Body of pancreas (tissue), 4 donors: ENCODE results near the gene ASPDH. TPM values are rescaled to one million over a fixed set of nuclear protein-coding genes. Genes with fewer than 3 reads are reported as not detected.

ENCODE experiments used
- ATAC-seq: fragments of 150-250 bp; one replicate; pipeline ENCODE4 v1.9.1; 2016
- DNase-seq, 4 donors: peaks; one replicate each; pipeline ENCODE4 v3.0.0-alpha.2; 2019
- H3K27ac ChIP-seq, 4 donors: fragments of 200-600 bp; sonication (generic); 1 replicate in 3 of 4; 2 replicates in 1 of 4; pipeline versions ENCODE4 v1.5.1 to v1.6.1; 2016 to 2019; ENCODE audit warnings: mild to moderate bottlenecking in 1 of 4, mixed read lengths in 1 of 4, moderate library complexity in 1 of 4
- H3K27me3 ChIP-seq, 2 donors: fragments of 200-600 bp; sonication (generic); one replicate each; pipeline ENCODE4 v1.6.0; 2016; ENCODE audit warnings: mild to moderate bottlenecking in 1 of 2
- H3K36me3 ChIP-seq, 2 donors: fragments of 200-600 bp; sonication (generic); replicated peaks in 1 of 2; 2 replicates each; pipeline ENCODE4 v1.5.1; 2016; ENCODE audit warnings: low read depth in 2 of 2; ENCODE audit not compliant: insufficient read depth in 1 of 2
- H3K4me1 ChIP-seq: fragments of 200-600 bp; sonication (generic); one replicate; pipeline ENCODE4 v1.6.0; 2016
- H3K4me3 ChIP-seq, 2 donors: fragments of 200-600 bp; sonication (generic); 1 replicate in 1 of 2; 2 replicates in 1 of 2; pipeline ENCODE4 v1.5.1; 2016 to 2019
- H3K9me3 ChIP-seq, 3 donors: fragments of 200-600 bp; sonication (generic); 1 replicate in 2 of 3; 2 replicates in 1 of 3; pipeline ENCODE4 v1.5.1; 2016
- POLR2A ChIP-seq, 3 donors: fragments of 450-650 bp; IDR thresholded peaks; one replicate each; pipeline ENCODE4 v1.6.1; 2016; ENCODE audit warnings: antibody characterized with exemption in 3 of 3, mild to moderate bottlenecking in 2 of 3
- WGBS, 2 donors: methylation state at CpG; one replicate each; pipeline ENCODE4 v1.1.5; 2017; 5-methylcytosine and 5-hydroxymethylcytosine counted together
- intact Hi-C: fragments of 100-400 bp; cut with DNase I; formaldehyde crosslinking; loops from one replicate; pipeline ENCODE4 v1.15.1; 2023
- total RNA-seq, 2 donors: library from RNA; depleted of rRNA; stranded (reverse); fragments of >200 nt; gene quantifications; one replicate each; pipeline ENCODE4 v1.1.0, GENCODE V29; 2016
- TF ChIP-seq, protein P1 (sequence below), 7 experiments: fragments of 450-650 bp in 4 of 7; fragments of 200-600 bp in 3 of 7; sonication (generic) in 3 of 7; IDR thresholded peaks; one replicate each; pipeline ENCODE4 v1.5.1; 2016 to 2019; ENCODE audit warnings: antibody characterized with exemption in 7 of 7

ASPDH gene
- total RNA-seq, 2 donors from 2014 or later, result not detected

DNA sequence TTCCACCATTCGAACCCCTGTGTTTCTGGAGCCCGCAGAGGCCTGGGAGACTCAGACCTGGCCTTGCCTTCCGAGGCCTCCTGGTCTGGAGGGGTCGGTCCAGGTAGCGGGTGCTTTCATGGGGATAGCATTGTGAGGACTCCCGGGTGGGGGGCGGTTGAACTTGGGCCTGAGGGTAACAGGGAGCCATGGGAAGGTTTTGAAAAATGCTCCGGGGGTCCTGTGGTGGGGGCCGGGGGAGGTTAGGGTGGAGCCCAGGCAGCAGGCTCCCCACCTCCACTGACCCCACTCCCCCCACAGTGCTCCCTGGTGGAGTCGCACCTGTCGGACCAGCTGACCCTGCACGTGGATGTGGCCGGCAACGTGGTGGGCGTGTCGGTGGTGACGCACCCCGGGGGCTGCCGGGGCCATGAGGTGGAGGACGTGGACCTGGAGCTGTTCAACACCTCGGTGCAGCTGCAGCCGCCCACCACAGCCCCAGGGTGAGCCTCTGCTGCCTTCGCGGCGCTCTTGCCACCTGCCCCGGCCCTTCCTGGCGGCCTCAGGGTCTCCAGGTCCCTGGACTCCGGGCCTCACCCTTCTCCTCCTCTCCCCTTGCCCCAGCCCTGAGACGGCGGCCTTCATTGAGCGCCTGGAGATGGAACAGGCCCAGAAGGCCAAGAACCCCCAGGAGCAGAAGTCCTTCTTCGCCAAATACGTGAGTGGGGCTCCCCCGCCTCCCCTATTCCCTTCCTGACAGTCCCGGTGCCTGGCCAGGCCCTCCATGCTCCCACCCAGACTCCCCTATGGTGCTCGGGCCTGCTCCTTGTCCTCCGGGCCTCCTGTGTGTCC is 33.2 kb downstream of the ASPDH start:
- no peaks in the 10 kb centered on the region for H3K27me3 ChIP-seq
- no peak for ATAC-seq
- TF ChIP-seq, protein P1, sequence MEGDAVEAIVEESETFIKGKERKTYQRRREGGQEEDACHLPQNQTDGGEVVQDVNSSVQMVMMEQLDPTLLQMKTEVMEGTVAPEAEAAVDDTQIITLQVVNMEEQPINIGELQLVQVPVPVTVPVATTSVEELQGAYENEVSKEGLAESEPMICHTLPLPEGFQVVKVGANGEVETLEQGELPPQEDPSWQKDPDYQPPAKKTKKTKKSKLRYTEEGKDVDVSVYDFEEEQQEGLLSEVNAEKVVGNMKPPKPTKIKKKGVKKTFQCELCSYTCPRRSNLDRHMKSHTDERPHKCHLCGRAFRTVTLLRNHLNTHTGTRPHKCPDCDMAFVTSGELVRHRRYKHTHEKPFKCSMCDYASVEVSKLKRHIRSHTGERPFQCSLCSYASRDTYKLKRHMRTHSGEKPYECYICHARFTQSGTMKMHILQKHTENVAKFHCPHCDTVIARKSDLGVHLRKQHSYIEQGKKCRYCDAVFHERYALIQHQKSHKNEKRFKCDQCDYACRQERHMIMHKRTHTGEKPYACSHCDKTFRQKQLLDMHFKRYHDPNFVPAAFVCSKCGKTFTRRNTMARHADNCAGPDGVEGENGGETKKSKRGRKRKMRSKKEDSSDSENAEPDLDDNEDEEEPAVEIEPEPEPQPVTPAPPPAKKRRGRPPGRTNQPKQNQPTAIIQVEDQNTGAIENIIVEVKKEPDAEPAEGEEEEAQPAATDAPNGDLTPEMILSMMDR (IDR thresholded peaks at IDR 0.05), result no peak
- no peak for TF ChIP-seq POLR2A (IDR thresholded peaks at IDR 0.05)
- no peak for DNase-seq
- WGBS, 2 donors, result 87 to 94% methylated on average over 10 to 19 of the region's 37 CpGs
- H3K4me1 ChIP-seq, result peaks cover 21% of the 10 kb centered on the region
- H3K27ac ChIP-seq, result no peak overlapping the region
- intact Hi-C loops, result no loop called here
- peaks cover 10 to 23% of the 10 kb centered on the region in 2 donors for H3K36me3 ChIP-seq
- no peak overlapping the region for H3K4me3 ChIP-seq
- no peaks in the 10 kb centered on the region for H3K9me3 ChIP-seq

DNA sequence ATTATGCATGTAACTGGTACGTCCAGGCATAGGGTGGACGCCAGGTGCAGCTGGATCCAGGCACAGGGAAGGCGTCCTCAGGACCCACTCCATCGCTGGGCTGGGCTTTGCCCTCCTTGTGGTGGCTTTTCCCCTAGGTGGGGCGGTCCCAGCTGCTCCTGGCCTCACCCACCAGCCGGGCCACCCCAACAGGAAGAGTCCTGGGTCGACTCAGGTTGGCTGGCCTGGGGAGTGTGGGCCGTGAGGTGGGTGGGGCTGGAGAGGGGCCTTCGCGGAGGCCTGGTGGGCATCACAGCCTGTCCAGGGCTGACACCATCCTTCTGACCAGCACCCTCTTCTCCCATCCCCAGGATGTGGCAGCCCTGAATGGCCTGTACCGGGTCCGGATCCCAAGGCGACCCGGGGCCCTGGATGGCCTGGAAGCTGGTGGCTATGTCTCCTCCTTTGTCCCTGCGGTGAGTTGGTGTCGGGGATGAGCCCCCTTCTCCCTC is 33.9 kb downstream of the ASPDH start:
- Histone ChIP-seq H3K9me3 (no peaks in the 10 kb centered on the region), H3K36me3 (peaks cover 10 to 23% of the 10 kb centered on the region in 2 donors), H3K4me1 (peaks cover 21% of the 10 kb centered on the region), H3K27ac (no peak overlapping the region), H3K4me3 (no peak overlapping the region), H3K27me3 (no peaks in the 10 kb centered on the region)
- no peak for TF ChIP-seq POLR2A (IDR thresholded peaks at IDR 0.05)
- TF ChIP-seq, protein P1 (IDR thresholded peaks at IDR 0.05), result no peak
- ATAC-seq, result no peak
- no peak for DNase-seq
- 89 to 95% methylated on average over 6 to 15 of the region's 16 CpGs for WGBS, 2 donors
- intact Hi-C loops, result no loop called here

DNA sequence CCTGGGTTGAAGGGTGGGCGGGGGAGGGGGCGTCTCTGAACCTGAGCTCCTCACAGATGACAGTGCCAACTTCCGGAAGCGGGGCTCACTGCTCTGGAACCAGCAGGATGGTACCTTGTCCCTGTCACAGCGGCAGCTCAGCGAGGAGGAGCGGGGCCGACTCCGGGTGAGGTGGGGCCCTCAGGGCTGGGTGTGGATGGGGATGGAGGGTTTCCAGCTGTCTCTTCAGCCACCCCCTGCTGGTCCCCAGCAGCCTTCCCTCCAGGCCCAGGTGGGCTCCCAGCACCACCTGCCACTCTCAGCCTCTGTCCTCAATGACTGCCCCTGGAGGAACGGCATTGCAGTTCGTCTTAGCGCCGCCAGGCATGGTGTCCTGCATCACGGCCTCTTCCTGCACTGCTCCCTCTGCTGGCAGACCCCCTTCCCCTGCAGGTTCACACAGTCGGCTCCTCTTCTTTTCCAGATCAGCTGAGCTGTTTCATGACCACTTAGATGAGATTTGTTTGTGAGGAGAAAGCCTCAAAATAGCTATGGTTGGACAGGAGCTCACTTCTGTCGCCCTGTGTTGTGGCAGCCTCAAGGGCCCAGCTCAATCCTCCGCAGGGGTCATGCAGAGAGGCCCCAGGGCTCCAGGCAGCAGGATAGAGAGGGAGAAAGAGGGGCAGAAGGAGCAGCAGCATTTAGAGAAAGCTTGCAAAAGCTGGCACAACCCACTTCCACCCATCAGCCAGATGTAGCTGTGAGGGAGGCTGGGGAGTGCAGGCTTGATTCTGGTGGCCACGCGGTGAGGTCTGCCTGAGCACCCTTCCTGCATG is 34.6 kb downstream of the ASPDH start:
- DNase-seq (no peak), ATAC-seq (no peak)
- 90 to 98% methylated on average over 10 to 19 of the region's 19 CpGs for WGBS, 2 donors
- no peaks in the 10 kb centered on the region for H3K27me3 ChIP-seq
- H3K27ac ChIP-seq, result no peak overlapping the region
- H3K36me3 ChIP-seq, result peaks cover 10 to 23% of the 10 kb centered on the region in 2 donors
- H3K4me1 ChIP-seq, result peaks cover 21% of the 10 kb centered on the region
- no peak for TF ChIP-seq POLR2A (IDR thresholded peaks at IDR 0.05)
- TF ChIP-seq, protein P1 (IDR thresholded peaks at IDR 0.05), result no peak
- H3K4me3 ChIP-seq, result no peak overlapping the region
- intact Hi-C loops, result no loop called here
- no peaks in the 10 kb centered on the region for H3K9me3 ChIP-seq

DNA sequence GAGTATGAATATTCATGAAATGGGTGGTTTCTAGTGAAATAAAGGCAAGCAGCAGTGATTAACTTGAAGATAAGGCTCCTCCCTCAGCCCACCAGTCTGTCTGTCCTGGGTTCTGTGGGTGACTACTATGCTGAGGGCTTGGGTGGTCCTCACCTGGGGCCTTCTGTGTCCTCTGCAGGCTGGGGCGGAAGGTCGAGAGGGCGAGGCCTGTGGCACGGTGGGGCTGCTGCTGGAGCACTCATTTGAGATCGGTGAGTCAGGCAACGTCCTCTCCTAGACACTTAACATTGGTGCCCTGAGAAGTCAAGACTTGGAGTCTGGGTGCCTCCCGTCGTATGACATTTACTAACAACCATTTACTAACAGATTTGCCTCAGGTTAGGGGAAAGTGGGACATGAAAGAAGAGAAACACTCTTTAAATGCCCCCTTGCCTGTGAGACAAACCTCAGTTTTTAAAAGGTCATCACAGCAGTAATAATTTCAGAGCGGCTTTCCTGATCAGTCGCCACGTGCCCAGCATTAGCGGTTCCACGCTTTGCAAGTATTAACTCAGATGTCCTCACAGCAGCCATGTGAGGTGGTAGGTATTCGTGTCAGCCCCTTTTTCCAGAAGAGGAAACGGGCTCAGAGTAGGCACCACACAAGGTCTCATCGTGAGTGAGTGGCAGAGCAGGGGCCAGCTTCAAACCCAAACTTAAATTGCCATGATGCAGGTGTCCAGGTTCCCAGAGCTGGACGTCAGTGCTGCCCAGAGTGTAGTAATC is 35.8 kb downstream of the ASPDH start:
- whole genome bisulfite sequencing, 2 donors, result 88 to 93% methylated on average over 13 to 17 of the region's 17 CpGs

More for the DNA sequence above, 35.8 kb downstream of the ASPDH start:
- TF ChIP-seq, protein P1 (IDR thresholded peaks at IDR 0.05), result no peak
- no peak for TF ChIP-seq POLR2A (IDR thresholded peaks at IDR 0.05)
- intact Hi-C loops, result no loop called here
- no peaks in the 10 kb centered on the region for H3K27me3 ChIP-seq
- H3K4me3 ChIP-seq, result no peak overlapping the region
- ATAC-seq (no peak), DNase-seq (no peak)
- peaks cover 21% of the 10 kb centered on the region for H3K4me1 ChIP-seq
- no peak overlapping the region for H3K27ac ChIP-seq
- H3K9me3 ChIP-seq, result no peaks in the 10 kb centered on the region
- peaks cover 10 to 20% of the 10 kb centered on the region in 2 donors for H3K36me3 ChIP-seq
